Neural cell (in vitro differentiated cells): ENCODE results near the gene CACNA2D4. TPM values are rescaled to one million over a fixed set of nuclear protein-coding genes. Genes with fewer than 3 reads are reported as not detected.

ENCODE experiments used
- H2AFZ ChIP-seq: fragments of 200-600, 300-800 bp; sonication (generic), shearing (Covaris generic); 2 replicates; pipeline ENCODE4 v1.6.0; 2014; ENCODE audit warnings: low read depth, mild to moderate bottlenecking, antibody characterized with exemption, low read length, moderate library complexity
- H3F3A ChIP-seq: fragments of 200-600 bp; shearing (Covaris generic); 2 replicates; pipeline ENCODE4 v1.6.1; 2016; ENCODE audit warnings: mild to moderate bottlenecking, moderate library complexity, mixed read lengths, antibody characterized with exemption, low read length; ENCODE audit not compliant: insufficient read depth, poor library complexity, severe bottlenecking
- H3K27ac ChIP-seq: fragments of 200-600, 300-800 bp; sonication (generic), shearing (Covaris generic); 2 replicates; pipeline ENCODE4 v1.5.1; 2014; ENCODE audit warnings: mild to moderate bottlenecking, low read length, moderate library complexity
- H3K27me3 ChIP-seq: fragments of 300-800, 200-600 bp; sonication (generic), shearing (Covaris generic); 2 replicates; pipeline ENCODE4 v1.6.0; 2014; ENCODE audit warnings: mild to moderate bottlenecking, low read depth, low read length, moderate library complexity; ENCODE audit not compliant: insufficient read depth
- H3K36me3 ChIP-seq: fragments of 300-800, 200-600 bp; sonication (generic), shearing (Covaris generic); 2 replicates; pipeline ENCODE4 v1.5.1; 2014; ENCODE audit warnings: mild to moderate bottlenecking, antibody characterized with exemption, low read length, moderate library complexity; ENCODE audit not compliant: insufficient read depth
- H3K4me2 ChIP-seq: fragments of 300-800, 200-600 bp; sonication (generic), shearing (Covaris generic); 2 replicates; pipeline ENCODE4 v1.6.0; 2014; ENCODE audit warnings: mild to moderate bottlenecking, low read length
- H3K4me3 ChIP-seq: fragments of 300-800, 200-600 bp; sonication (generic), shearing (Covaris generic); 2 replicates; pipeline ENCODE4 v1.5.1; 2014; ENCODE audit warnings: mild to moderate bottlenecking, low read length, moderate library complexity
- H3K79me2 ChIP-seq: fragments of 200-600 bp; shearing (Covaris generic); replicated peaks from 2 replicates; pipeline ENCODE4 v1.6.0; 2014; ENCODE audit warnings: mild to moderate bottlenecking, low read length, moderate library complexity; ENCODE audit not compliant: insufficient read depth
- H3K9ac ChIP-seq: fragments of 300-800, 200-600 bp; sonication (generic), shearing (Covaris generic); 2 replicates; pipeline ENCODE4 v1.6.1; 2016; ENCODE audit warnings: mild to moderate bottlenecking, low read length, mixed read lengths
- H3K9me2 ChIP-seq: fragments of 200-600 bp; shearing (Covaris generic); 2 replicates; pipeline ENCODE4 v1.6.1; 2016; ENCODE audit warnings: mild to moderate bottlenecking, low read length, mixed read lengths; ENCODE audit not compliant: insufficient read depth
- H3K9me3 ChIP-seq: fragments of 200-600, 300-800 bp; sonication (generic), shearing (Covaris generic); 2 replicates; pipeline ENCODE4 v1.6.1; 2016; ENCODE audit warnings: mild to moderate bottlenecking, mixed run types, low read length, moderate library complexity, mixed read lengths
- H4K20me1 ChIP-seq: fragments of 200-600 bp; shearing (Covaris generic); 2 replicates; pipeline ENCODE4 v1.6.1; 2016; ENCODE audit warnings: mild to moderate bottlenecking, mixed run types; ENCODE audit not compliant: insufficient read depth
- CTCF ChIP-seq: fragments of 450-650 bp; IDR thresholded peaks from 2 replicates; pipeline ENCODE4 v1.5.1; 2014; ENCODE audit warnings: antibody characterized with exemption, mild to moderate bottlenecking, moderate library complexity; ENCODE audit not compliant: poor library complexity, severe bottlenecking
- EP300 ChIP-seq: fragments of 450-650 bp; conservative IDR thresholded peaks from 2 replicates; pipeline ENCODE4 v1.6.1; 2014; ENCODE audit warnings: antibody characterized with exemption, mild to moderate bottlenecking, moderate library complexity; ENCODE audit not compliant: poor library complexity, severe bottlenecking
- EZH2 ChIP-seq: fragments of 200-600, 300-800 bp; shearing (Covaris generic), sonication (generic); IDR thresholded peaks from 2 replicates; pipeline ENCODE4 v1.6.1; 2014; ENCODE audit warnings: antibody characterized with exemption, low read length, borderline replicate concordance, mild to moderate bottlenecking; ENCODE audit not compliant: insufficient read depth, poor library complexity, severe bottlenecking
- MXI1 ChIP-seq: fragments of 450-650 bp; conservative IDR thresholded peaks from 2 replicates; pipeline ENCODE4 v1.6.1; 2014; ENCODE audit warnings: antibody characterized with exemption, mild to moderate bottlenecking; ENCODE audit not compliant: poor library complexity, severe bottlenecking
- POLR2AphosphoS5 ChIP-seq: IDR thresholded peaks from 2 replicates; pipeline ENCODE4 v1.6.1; 2012
- RAD21 ChIP-seq: fragments of 450-650 bp; conservative IDR thresholded peaks from 2 replicates; pipeline ENCODE4 v1.6.1; 2014; ENCODE audit warnings: antibody characterized with exemption, mild to moderate bottlenecking, moderate library complexity
- REST ChIP-seq: IDR thresholded peaks from 2 replicates; pipeline ENCODE4 v1.6.1; 2012; ENCODE audit warnings: borderline replicate concordance
- SMC3 ChIP-seq: fragments of 450-650 bp; conservative IDR thresholded peaks from 2 replicates; pipeline ENCODE4 v1.6.1; 2014; ENCODE audit warnings: antibody characterized with exemption, mild to moderate bottlenecking, moderate library complexity; ENCODE audit not compliant: poor library complexity
- TAF1 ChIP-seq: IDR thresholded peaks from 2 replicates; pipeline ENCODE4 v1.6.1; 2012; ENCODE audit warnings: low read depth
- polyA plus RNA-seq: library from polyadenylated mRNA; depleted of rRNA; stranded (reverse); fragments of >200 nt; gene quantifications from 2 replicates; pipeline ENCODE4 v1.2.3, GENCODE V29; 2014

Gene CACNA2D4
- polyA plus RNA-seq, 1 donor from 2014 or later = not detected

- no peaks in the 10 kb centered on the region for H4K20me1 ChIP-seq
- peak overlapping the region; percentile 37 for H3K9ac ChIP-seq
- H3K27me3 ChIP-seq = no peaks in the 10 kb centered on the region
- no peaks in the 10 kb centered on the region for H3K36me3 ChIP-seq
- no peaks in the 10 kb centered on the region for H3K9me2 ChIP-seq
- H3K9me3 ChIP-seq = no peaks in the 10 kb centered on the region
- TF ChIP-seq EP300 = no peak
- TF ChIP-seq MXI1 = peak; percentile 23
- peak; percentile 35 for TF ChIP-seq REST
- no peak for TF ChIP-seq EZH2
- no peaks in the 10 kb centered on the region for H3F3A ChIP-seq
- no peaks in the 10 kb centered on the region for H3K79me2 ChIP-seq
- peak overlapping the region; percentile 17 for H3K4me2 ChIP-seq
- H2AFZ ChIP-seq = no peak overlapping the region
- peak overlapping the region; percentile 37 for H3K4me3 ChIP-seq
- peak overlapping the region; percentile 50 for H3K27ac ChIP-seq
Observed at GRCh38 chr12:1838205-1838993, 80.1 kb downstream of the CACNA2D4 start.

- H3K27me3 ChIP-seq = no peaks in the 10 kb centered on the region
- H3K4me2 ChIP-seq = peak overlapping the region; percentile 17
- H3K9ac ChIP-seq = peak overlapping the region; percentile 37
- TF ChIP-seq RAD21 (no peak), POLR2AphosphoS5 (no peak), SMC3 (no peak), CTCF (no peak), EP300 (no peak), REST (no peak), MXI1 (no peak), EZH2 (no peak), TAF1 (no peak)
- peak overlapping the region; percentile 37 for H3K4me3 ChIP-seq
- no peaks in the 10 kb centered on the region for H3K36me3 ChIP-seq
- H3K27ac ChIP-seq = peak overlapping the region; percentile 50
- H3K9me2 ChIP-seq = no peaks in the 10 kb centered on the region
- no peaks in the 10 kb centered on the region for H3K9me3 ChIP-seq
- no peaks in the 10 kb centered on the region for H4K20me1 ChIP-seq
- H3K79me2 ChIP-seq = no peaks in the 10 kb centered on the region
- no peak overlapping the region for H2AFZ ChIP-seq
- H3F3A ChIP-seq = no peaks in the 10 kb centered on the region
Observed at GRCh38 chr12:1837541-1838204, 80.8 kb downstream of the CACNA2D4 start.
